Subcutaneous adipose tissue (tissue), 4 donors: ENCODE measurements around the gene UBASH3A. TPM values are rescaled to one million over a fixed set of nuclear protein-coding genes. Genes with fewer than 3 reads are reported as not detected.

Source experiments
- CTCF ChIP-seq: fragments of 450-650 bp; IDR thresholded peaks from one replicate; pipeline ENCODE4 v1.5.1; 2016; ENCODE audit warnings: low read depth, mild to moderate bottlenecking, control low read depth, antibody characterized with exemption, moderate library complexity
- total RNA-seq, 4 donors: library from RNA; depleted of rRNA; stranded (reverse); fragments of >200 nt; gene quantifications; one replicate each; pipeline ENCODE4 v1.1.0, GENCODE V29; 2016

The UBASH3A gene
- total RNA-seq, 4 donors from 2014 or later = 0.38 to 1.2 (median 0.66) TPM; not detected in 1

DNA sequence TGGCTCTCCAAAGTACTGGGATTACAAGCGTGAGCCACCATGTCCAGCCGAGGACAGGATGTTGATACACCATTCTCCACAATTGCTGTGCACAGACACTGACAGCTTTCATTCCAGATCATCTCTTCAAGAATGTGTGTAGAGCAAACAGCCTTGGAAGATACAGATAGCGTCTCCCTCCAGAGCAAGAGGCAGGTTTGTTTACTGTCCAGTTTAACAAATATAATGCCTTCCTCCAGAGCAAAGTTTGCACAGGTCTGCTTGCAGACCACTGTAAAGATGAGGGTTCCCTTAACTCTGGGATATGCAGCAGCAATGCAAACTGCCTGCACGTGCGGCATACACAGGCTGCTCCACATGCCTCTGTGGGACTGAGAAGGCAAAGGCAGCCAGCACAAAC, 12.4 kb upstream of the UBASH3A start:
- no peak for TF ChIP-seq CTCF

DNA sequence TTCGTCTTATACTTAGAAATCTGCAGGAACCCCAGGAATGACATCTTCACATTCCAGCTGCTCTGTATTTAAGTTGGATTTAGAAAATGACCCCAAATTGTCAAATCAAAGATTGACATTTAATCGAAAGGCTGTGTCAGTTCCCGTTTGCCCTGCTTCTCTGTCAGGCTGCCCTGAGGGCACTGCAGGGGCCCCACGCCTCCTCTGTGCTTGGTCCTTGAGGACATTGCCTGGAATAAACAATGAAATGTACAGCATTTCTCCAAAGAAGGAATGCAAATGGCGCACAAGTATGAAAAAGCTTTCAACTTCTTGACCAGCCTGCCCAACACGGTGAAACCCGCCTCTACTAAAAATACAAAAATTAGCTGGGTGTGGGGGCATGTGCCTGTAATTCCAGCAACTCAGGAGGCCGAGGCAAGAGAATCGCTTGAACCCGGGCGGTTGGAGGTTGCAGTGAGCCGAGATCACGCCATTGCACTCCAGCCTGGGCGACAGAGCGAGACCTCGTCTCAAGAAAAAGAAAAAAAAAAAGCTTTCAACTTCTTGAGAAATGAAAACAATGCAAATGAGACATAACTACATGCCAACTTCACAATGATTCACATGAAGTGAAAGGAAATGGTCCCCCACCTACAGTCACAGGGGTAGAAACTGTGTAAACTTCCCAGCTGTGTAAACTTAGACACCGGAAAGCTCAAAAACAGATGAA, 10.8 kb upstream of the UBASH3A start:
- TF ChIP-seq CTCF = no peak

DNA sequence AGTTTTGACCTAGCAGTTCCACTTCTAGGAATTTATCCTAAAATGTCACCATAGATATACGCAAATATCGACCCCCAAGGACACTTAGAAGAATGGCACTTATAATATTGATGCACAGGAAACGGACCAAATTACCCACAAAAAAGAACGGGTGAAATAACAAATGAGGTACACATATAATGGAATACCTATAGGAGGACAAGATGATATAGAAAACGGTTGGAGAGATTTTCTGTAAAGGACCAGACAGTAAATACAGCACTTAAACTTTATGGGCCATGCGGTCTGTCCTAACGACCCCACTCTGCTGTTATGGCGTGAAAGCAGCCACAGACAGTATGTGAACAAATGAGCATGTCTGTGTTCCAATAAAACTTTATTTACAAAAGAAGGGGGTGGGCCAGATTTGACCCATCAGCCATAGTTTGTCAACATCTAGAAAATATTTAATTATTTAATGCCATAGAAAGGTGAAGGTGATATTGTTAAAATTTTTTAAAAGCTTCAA, 10.2 kb upstream of the UBASH3A start:
- no peak for TF ChIP-seq CTCF

DNA sequence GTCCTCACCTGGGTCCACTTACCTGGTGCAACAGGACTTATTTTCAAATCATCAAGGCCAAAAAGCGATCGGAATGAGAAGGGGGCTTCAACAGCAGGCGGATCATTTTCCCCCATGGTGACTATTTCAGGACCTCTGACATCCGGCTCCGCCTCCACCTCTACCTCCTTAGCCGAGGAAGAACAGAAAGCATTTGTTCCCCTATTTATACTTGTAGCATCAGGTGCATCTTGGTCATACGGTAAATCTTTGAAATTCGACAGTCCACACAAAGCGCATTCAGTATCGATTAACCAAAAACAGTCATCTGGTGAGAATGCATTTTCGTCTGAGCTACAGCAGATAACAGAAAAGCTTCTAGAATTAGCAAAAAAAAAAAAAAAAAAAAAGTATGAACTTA, 8.4 kb upstream of the UBASH3A start:
- TF ChIP-seq CTCF = no peak

DNA sequence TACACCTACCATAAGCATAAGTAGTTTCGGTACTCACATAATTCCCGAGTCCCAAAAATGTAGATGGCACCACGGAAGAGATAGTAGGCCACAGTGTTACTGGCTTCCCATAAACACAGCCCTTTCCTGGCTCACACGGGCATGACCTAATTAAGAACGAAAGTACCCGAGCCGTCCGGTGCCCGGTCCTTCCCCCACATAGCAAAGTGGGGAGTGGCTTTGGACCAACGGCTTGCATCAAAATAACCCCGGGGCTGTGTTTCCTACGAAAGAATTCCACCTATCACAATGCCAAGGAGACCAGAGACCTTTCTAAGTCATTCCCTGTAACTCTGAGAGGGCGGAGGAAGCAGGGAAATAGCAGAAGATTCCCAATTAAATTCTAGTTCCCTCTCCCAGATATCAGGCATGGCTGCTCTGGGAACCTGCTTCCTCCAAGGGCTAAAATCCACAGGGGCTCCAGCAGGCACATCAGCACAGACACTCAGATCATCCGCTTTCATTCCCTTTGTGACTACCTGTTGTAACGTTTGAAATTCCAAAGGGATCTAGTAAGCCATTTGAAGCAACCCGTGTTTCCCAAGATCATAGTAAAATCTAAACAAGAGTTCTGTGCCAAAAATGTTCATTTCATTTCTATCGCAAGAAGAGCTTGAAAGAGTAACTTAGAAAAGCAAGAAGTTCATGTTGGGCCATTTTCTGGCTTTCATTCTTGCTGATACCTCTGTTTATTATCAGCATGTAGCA, 7.6 kb upstream of the UBASH3A start, which contains the start of gene TMPRSS3:
TSS of gene TMPRSS3 (minus strand) at position 148 of the 747 bp plus-strand sequence. CDS start 635 bp downstream, outside the sequence.
- no peak for TF ChIP-seq CTCF

DNA sequence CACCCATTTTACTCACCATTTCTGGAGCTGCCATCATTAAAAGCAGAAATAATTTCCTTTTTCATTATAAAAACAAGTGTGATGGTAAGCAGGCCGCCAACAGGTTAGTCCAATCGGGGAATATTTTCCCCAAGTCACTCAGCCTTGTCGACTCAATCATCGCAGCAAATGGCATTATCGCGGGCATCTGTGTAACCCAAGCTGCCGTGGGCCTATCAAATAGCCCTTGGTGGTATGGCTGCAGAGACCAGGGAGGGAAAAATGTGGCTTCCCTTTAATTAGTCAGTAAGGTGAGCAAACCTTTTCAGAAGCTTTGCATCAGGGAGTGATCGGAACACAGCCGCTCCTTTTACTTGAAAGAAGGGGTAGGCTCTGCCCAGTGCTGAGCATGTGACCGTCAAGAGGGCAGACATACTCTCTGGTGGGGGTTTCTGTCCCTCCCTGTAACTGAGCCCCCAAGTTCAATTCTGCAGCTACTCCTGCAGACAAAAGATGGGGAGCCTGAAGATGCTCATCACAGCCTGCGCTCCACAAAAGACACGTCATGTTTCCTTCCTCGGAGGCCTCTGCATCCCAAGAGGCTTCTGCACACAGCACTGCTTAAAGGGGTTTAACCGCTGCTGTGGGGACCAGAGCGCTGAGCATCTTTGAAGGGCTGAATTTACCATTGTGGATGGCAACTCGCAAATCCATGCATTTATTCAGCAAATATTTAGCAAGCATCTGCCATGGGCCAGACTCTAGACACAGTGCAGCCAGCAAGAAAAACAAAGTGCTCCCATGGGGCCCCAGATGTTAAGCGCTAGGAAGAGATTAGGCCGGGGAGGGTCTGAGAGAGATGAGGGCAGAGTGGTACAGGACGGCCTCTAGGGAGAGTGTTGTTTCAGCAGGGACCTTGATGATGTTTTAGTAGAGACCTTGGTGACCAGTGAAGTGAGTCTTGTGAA, 6.6 kb upstream of the UBASH3A start:
- TF ChIP-seq CTCF = no peak
